Choroid plexus epithelial cell (primary cell): ENCODE results near the gene PLEK2.

Experiments
- DNase-seq: peaks from one replicate; pipeline ENCODE4 v3.0.0-alpha.2; 2010; ENCODE audit warnings: low read depth
- H3K4me3 ChIP-seq: 2 replicates; pipeline ENCODE4 v1.5.1; 2011; ENCODE audit warnings: low read depth, mild to moderate bottlenecking, control low read depth, low read length, moderate library complexity
- CTCF ChIP-seq: conservative IDR thresholded peaks from 2 replicates; pipeline ENCODE4 v1.5.1; 2011; ENCODE audit warnings: low read depth, mild to moderate bottlenecking, control low read depth, inconsistent platforms, low read length, moderate library complexity

PLEK2 gene

GRCh38 chr14:67428501-67429031 is 16.6 kb upstream of the PLEK2 start:
- peak; percentile 19 for TF ChIP-seq CTCF
- DNase-seq, result peak; percentile 79
- no peak overlapping the region for H3K4me3 ChIP-seq

GRCh38 chr14:67426983-67427606 is 15.1 kb upstream of the PLEK2 start:
- TF ChIP-seq CTCF, result peak; percentile 89
- H3K4me3 ChIP-seq, result no peak overlapping the region

GRCh38 chr14:67426161-67426560 is 14.2 kb upstream of the PLEK2 start:
- DNase-seq, result no peak
- H3K4me3 ChIP-seq, result no peak overlapping the region
- TF ChIP-seq CTCF, result no peak

More at GRCh38 chr14:67426983-67427606, 15.1 kb upstream of the PLEK2 start:
- peak; percentile 89 for DNase-seq

GRCh38 chr14:67425608-67426007 is 13.6 kb upstream of the PLEK2 start:
- TF ChIP-seq CTCF, result no peak
- DNase-seq, result no peak
- no peak overlapping the region for H3K4me3 ChIP-seq

GRCh38 chr14:67424539-67424938 is 12.6 kb upstream of the PLEK2 start:
- DNase-seq, result no peak
- no peak for TF ChIP-seq CTCF
- no peak overlapping the region for H3K4me3 ChIP-seq

GRCh38 chr14:67423424-67423823 is 11.5 kb upstream of the PLEK2 start:
- no peak for TF ChIP-seq CTCF
- DNase-seq, result no peak
- H3K4me3 ChIP-seq, result no peak overlapping the region

GRCh38 chr14:67421356-67422224 is 9.6 kb upstream of the PLEK2 start:
- no peak overlapping the region for H3K4me3 ChIP-seq
- TF ChIP-seq CTCF, result no peak

More at GRCh38 chr14:67421356-67422224, 9.6 kb upstream of the PLEK2 start:
- DNase-seq, result no peak
